ENCODE data around the gene MAGI2. TPM values are rescaled to one million over a fixed set of nuclear protein-coding genes. Genes with fewer than 3 reads are reported as not detected.

MAGI2 gene
- total RNA-seq, 1 experiment from 2014 or later = 0.56 TPM

- H3K27me3 ChIP-seq = no peaks in the 10 kb centered on the region
- no peak for DNase-seq
- no peaks in the 10 kb centered on the region for H3K36me3 ChIP-seq
- H3K4me3 ChIP-seq = no peak overlapping the region
- no peaks in the 10 kb centered on the region for H3K9me3 ChIP-seq
Measured at GRCh38 chr7:78465894-78466293, 987.6 kb downstream of the MAGI2 start.

GRCh38 chr7:78463039-78463438 lies 990.4 kb downstream of the MAGI2 start:
- Histone ChIP-seq H3K4me3 (no peak overlapping the region), H3K9me3 (no peaks in the 10 kb centered on the region), H3K36me3 (no peaks in the 10 kb centered on the region)

GRCh38 chr7:78450706-78451105 lies 1002.8 kb downstream of the MAGI2 start:
- no peaks in the 10 kb centered on the region for H3K27me3 ChIP-seq
- no peaks in the 10 kb centered on the region for H3K9me3 ChIP-seq
- H3K36me3 ChIP-seq = no peaks in the 10 kb centered on the region
- no peak overlapping the region for H3K4me3 ChIP-seq
- no peak for DNase-seq

More at GRCh38 chr7:78463039-78463438, 990.4 kb downstream of the MAGI2 start:
- no peak for DNase-seq
- H3K27me3 ChIP-seq = no peaks in the 10 kb centered on the region

GRCh38 chr7:78448911-78449310 lies 1004.6 kb downstream of the MAGI2 start:
- no peaks in the 10 kb centered on the region for H3K9me3 ChIP-seq
- no peaks in the 10 kb centered on the region for H3K36me3 ChIP-seq
- DNase-seq = no peak
- no peaks in the 10 kb centered on the region for H3K27me3 ChIP-seq
- H3K4me3 ChIP-seq = no peak overlapping the region

- Histone ChIP-seq H3K27me3 (no peaks in the 10 kb centered on the region), H3K9me3 (no peaks in the 10 kb centered on the region), H3K36me3 (no peaks in the 10 kb centered on the region), H3K4me3 (no peak overlapping the region)
- DNase-seq = no peak
Measured at GRCh38 chr7:78444267-78444666, 1009.2 kb downstream of the MAGI2 start.

GRCh38 chr7:78443811-78444210 lies 1009.7 kb downstream of the MAGI2 start:
- no peaks in the 10 kb centered on the region for H3K27me3 ChIP-seq
- H3K4me3 ChIP-seq = no peak overlapping the region
- H3K9me3 ChIP-seq = no peaks in the 10 kb centered on the region
- no peak for DNase-seq
- H3K36me3 ChIP-seq = no peaks in the 10 kb centered on the region

- Histone ChIP-seq H3K27me3 (no peaks in the 10 kb centered on the region), H3K36me3 (no peaks in the 10 kb centered on the region), H3K9me3 (no peaks in the 10 kb centered on the region), H3K4me3 (no peak overlapping the region)
- DNase-seq = no peak
Measured at GRCh38 chr7:78441737-78442136, 1011.7 kb downstream of the MAGI2 start.

- H3K9me3 ChIP-seq = no peaks in the 10 kb centered on the region
- no peaks in the 10 kb centered on the region for H3K36me3 ChIP-seq
- DNase-seq = no peak
- no peaks in the 10 kb centered on the region for H3K27me3 ChIP-seq
- no peak overlapping the region for H3K4me3 ChIP-seq
Measured at GRCh38 chr7:78438433-78438832, 1015.0 kb downstream of the MAGI2 start.

- no peak for DNase-seq
Measured at GRCh38 chr7:78437118-78437517, 1016.3 kb downstream of the MAGI2 start.

GRCh38 chr7:78435355-78435754 lies 1018.1 kb downstream of the MAGI2 start:
- Histone ChIP-seq H3K27me3 (no peaks in the 10 kb centered on the region), H3K36me3 (no peaks in the 10 kb centered on the region), H3K9me3 (no peaks in the 10 kb centered on the region), H3K4me3 (no peak overlapping the region)
- DNase-seq = no peak

More at GRCh38 chr7:78437118-78437517, 1016.3 kb downstream of the MAGI2 start:
- no peaks in the 10 kb centered on the region for H3K27me3 ChIP-seq
- no peak overlapping the region for H3K4me3 ChIP-seq
- H3K9me3 ChIP-seq = no peaks in the 10 kb centered on the region
- no peaks in the 10 kb centered on the region for H3K36me3 ChIP-seq

GRCh38 chr7:78434281-78434680 lies 1019.2 kb downstream of the MAGI2 start:
- Histone ChIP-seq H3K36me3 (no peaks in the 10 kb centered on the region), H3K9me3 (no peaks in the 10 kb centered on the region), H3K4me3 (no peak overlapping the region), H3K27me3 (no peaks in the 10 kb centered on the region)
- DNase-seq = no peak

GRCh38 chr7:78433421-78433820 lies 1020.0 kb downstream of the MAGI2 start:
- Histone ChIP-seq H3K4me3 (no peak overlapping the region), H3K27me3 (no peaks in the 10 kb centered on the region)
- no peak for DNase-seq

GRCh38 chr7:78429878-78430277 lies 1023.6 kb downstream of the MAGI2 start:
- Histone ChIP-seq H3K9me3 (no peaks in the 10 kb centered on the region), H3K4me3 (no peak overlapping the region), H3K27me3 (no peaks in the 10 kb centered on the region), H3K36me3 (no peaks in the 10 kb centered on the region)
- no peak for DNase-seq

More at GRCh38 chr7:78433421-78433820, 1020.0 kb downstream of the MAGI2 start:
- Histone ChIP-seq H3K36me3 (no peaks in the 10 kb centered on the region), H3K9me3 (no peaks in the 10 kb centered on the region)

GRCh38 chr7:78427209-78427608 lies 1026.3 kb downstream of the MAGI2 start:
- DNase-seq = no peak
- Histone ChIP-seq H3K9me3 (no peaks in the 10 kb centered on the region), H3K27me3 (no peaks in the 10 kb centered on the region), H3K36me3 (no peaks in the 10 kb centered on the region), H3K4me3 (no peak overlapping the region)

- H3K4me3 ChIP-seq = no peak overlapping the region
- H3K27me3 ChIP-seq = no peaks in the 10 kb centered on the region
- DNase-seq = no peak
- H3K9me3 ChIP-seq = no peaks in the 10 kb centered on the region
- H3K36me3 ChIP-seq = no peaks in the 10 kb centered on the region
Measured at GRCh38 chr7:78420001-78420400, 1033.5 kb downstream of the MAGI2 start.

- Histone ChIP-seq H3K36me3 (no peaks in the 10 kb centered on the region), H3K27me3 (no peaks in the 10 kb centered on the region), H3K4me3 (no peak overlapping the region), H3K9me3 (no peaks in the 10 kb centered on the region)
- DNase-seq = no peak
Measured at GRCh38 chr7:78417180-78417853, 1036.2 kb downstream of the MAGI2 start.

GRCh38 chr7:78413568-78413967 lies 1039.9 kb downstream of the MAGI2 start:
- Histone ChIP-seq H3K36me3 (no peaks in the 10 kb centered on the region), H3K9me3 (no peaks in the 10 kb centered on the region), H3K4me3 (no peak overlapping the region), H3K27me3 (no peaks in the 10 kb centered on the region)
- DNase-seq = no peak

- Histone ChIP-seq H3K27me3 (no peaks in the 10 kb centered on the region), H3K4me3 (no peak overlapping the region), H3K9me3 (no peaks in the 10 kb centered on the region), H3K36me3 (no peaks in the 10 kb centered on the region)
- no peak for DNase-seq
Measured at GRCh38 chr7:78412216-78412858, 1041.1 kb downstream of the MAGI2 start.
